Right hindlimb (tissue), 1 donor: ENCODE data around the gene LHPP.

ENCODE experiments used
- DNase-seq: peaks from one replicate; pipeline ENCODE4 v3.0.0-alpha.2; 2018

The LHPP gene

GRCh38 chr10:124522933-124523871 lies 61.6 kb downstream of the LHPP start:
- DNase-seq = no peak

GRCh38 chr10:124523901-124524300 lies 62.3 kb downstream of the LHPP start:
- DNase-seq = no peak

- DNase-seq = no peak
These were observed 63.5 kb downstream of the LHPP start for GRCh38 chr10:124524991-124525653.

- DNase-seq = no peak
These were observed 64.4 kb downstream of the LHPP start for GRCh38 chr10:124525751-124526600.

- no peak for DNase-seq
These were observed 65.1 kb downstream of the LHPP start for GRCh38 chr10:124526621-124527267.

- DNase-seq = no peak
These were observed 66.3 kb downstream of the LHPP start for GRCh38 chr10:124527874-124528395.

GRCh38 chr10:124529661-124530214 lies 68.1 kb downstream of the LHPP start:
- no peak for DNase-seq

GRCh38 chr10:124530215-124530665 lies 68.6 kb downstream of the LHPP start:
- peak; percentile 88 for DNase-seq

GRCh38 chr10:124530816-124531215 lies 69.2 kb downstream of the LHPP start:
- no peak for DNase-seq

- no peak for DNase-seq
These were observed 70.6 kb downstream of the LHPP start for GRCh38 chr10:124532106-124532641.

GRCh38 chr10:124532788-124533187 lies 71.2 kb downstream of the LHPP start:
- DNase-seq = no peak

GRCh38 chr10:124533266-124533665 lies 71.6 kb downstream of the LHPP start:
- DNase-seq = no peak

GRCh38 chr10:124534231-124534798 lies 72.7 kb downstream of the LHPP start:
- DNase-seq = peak; percentile 63

GRCh38 chr10:124534826-124535601 lies 73.4 kb downstream of the LHPP start:
- DNase-seq = no peak

GRCh38 chr10:124535731-124536495 lies 74.3 kb downstream of the LHPP start:
- DNase-seq = no peak

- no peak for DNase-seq
These were observed 75.0 kb downstream of the LHPP start for GRCh38 chr10:124536496-124537050.

- DNase-seq = no peak
These were observed 75.6 kb downstream of the LHPP start for GRCh38 chr10:124537166-124537725.

GRCh38 chr10:124537891-124538290 lies 76.3 kb downstream of the LHPP start:
- no peak for DNase-seq

GRCh38 chr10:124538706-124539105 lies 77.1 kb downstream of the LHPP start:
- no peak for DNase-seq
